Liver (tissue), 9 donors: ENCODE measurements around the gene ZNF653. TPM values are rescaled to one million over a fixed set of nuclear protein-coding genes. Genes with fewer than 3 reads are reported as not detected.

Experiments used
- DNase-seq: peaks from one replicate; pipeline ENCODE4 v3.0.0-alpha.2; 2017; ENCODE audit warnings: low spot score
- H3K27ac ChIP-seq, 2 donors: one replicate each; pipeline ENCODE4 v1.7.0; 2013; ENCODE audit warnings: inconsistent platforms in 2 of 2, low read length in 2 of 2, control low read depth in 1 of 2, low read depth in 1 of 2, mild to moderate bottlenecking in 1 of 2
- H3K27me3 ChIP-seq, 4 donors: one replicate each; pipeline versions ENCODE4 v1.6.1 to v1.7.0; 2013; ENCODE audit warnings: low read length in 3 of 4, inconsistent platforms in 1 of 4, mild to moderate bottlenecking in 1 of 4, moderate library complexity in 1 of 4; ENCODE audit not compliant: control insufficient read depth in 4 of 4, insufficient read depth in 4 of 4
- H3K36me3 ChIP-seq, 4 donors: one replicate each; pipeline versions ENCODE4 v1.6.1 to v1.7.0; 2013; ENCODE audit warnings: low read length in 3 of 4, mild to moderate bottlenecking in 3 of 4, low read depth in 1 of 4, moderate library complexity in 1 of 4; ENCODE audit not compliant: control insufficient read depth in 4 of 4, insufficient read depth in 3 of 4
- H3K4me1 ChIP-seq, 4 donors: one replicate each; pipeline versions ENCODE4 v1.6.1 to v1.7.0; 2013; ENCODE audit warnings: low read length in 3 of 4, mild to moderate bottlenecking in 3 of 4, moderate library complexity in 1 of 4; ENCODE audit not compliant: control insufficient read depth in 4 of 4, insufficient read depth in 4 of 4
- H3K4me3 ChIP-seq, 3 donors: one replicate each; pipeline versions ENCODE4 v1.6.1 to v1.7.0; 2013; ENCODE audit warnings: low read length in 3 of 3, control low read depth in 1 of 3, low read depth in 1 of 3, mild to moderate bottlenecking in 1 of 3
- H3K9ac ChIP-seq, 2 donors: one replicate each; pipeline ENCODE4 v1.7.0; 2013; ENCODE audit warnings: low read length in 2 of 2, mild to moderate bottlenecking in 2 of 2, moderate library complexity in 2 of 2, control low read depth in 1 of 2, low read depth in 1 of 2
- H3K9me3 ChIP-seq, 4 donors: one replicate each; pipeline versions ENCODE4 v1.6.1 to v1.7.0; 2013; ENCODE audit warnings: low read length in 3 of 4; ENCODE audit not compliant: control insufficient read depth in 4 of 4
- ATF3 ChIP-seq: IDR thresholded peaks from 2 replicates; pipeline ENCODE4 v1.6.1; 2016; ENCODE audit warnings: antibody characterized with exemption
- CTCF ChIP-seq: fragments of 150-350 bp; IDR thresholded peaks from 2 replicates; pipeline ENCODE4 v1.5.1; 2017; ENCODE audit warnings: improper control_type of control experiment, low read depth, low read length; ENCODE audit not compliant: missing input control
- EGR1 ChIP-seq, 2 donors: IDR thresholded peaks; 2 replicates each; pipeline ENCODE4 v1.6.1; 2016 to 2018; ENCODE audit warnings: antibody characterized with exemption in 2 of 2, low read depth in 2 of 2
- FOXA1 ChIP-seq: IDR thresholded peaks from 2 replicates; pipeline ENCODE4 v1.6.1; 2016; ENCODE audit warnings: antibody characterized with exemption
- FOXA2 ChIP-seq: IDR thresholded peaks from 2 replicates; pipeline ENCODE4 v1.6.1; 2016; ENCODE audit warnings: antibody characterized with exemption
- GABPA ChIP-seq, 2 donors: IDR thresholded peaks in 1 of 2; conservative IDR thresholded peaks in 1 of 2; 2 replicates each; pipeline ENCODE4 v1.6.1; 2016; ENCODE audit warnings: antibody characterized with exemption in 2 of 2, mild to moderate bottlenecking in 1 of 2, moderate library complexity in 1 of 2
- HNF4A ChIP-seq, 2 donors: conservative IDR thresholded peaks; 2 replicates each; pipeline ENCODE4 v1.6.1; 2016; ENCODE audit warnings: antibody characterized with exemption in 2 of 2, mild to moderate bottlenecking in 2 of 2
- HNF4G ChIP-seq: IDR thresholded peaks from 2 replicates; pipeline ENCODE4 v1.6.1; 2016; ENCODE audit warnings: antibody characterized with exemption
- JUND ChIP-seq, 2 donors: IDR thresholded peaks; 2 replicates each; pipeline ENCODE4 v1.6.1; 2016; ENCODE audit warnings: antibody characterized with exemption in 2 of 2
- MAX ChIP-seq: IDR thresholded peaks from 2 replicates; pipeline ENCODE4 v1.6.1; 2016; ENCODE audit warnings: antibody characterized with exemption
- NR2F2 ChIP-seq: IDR thresholded peaks from 2 replicates; pipeline ENCODE4 v1.6.1; 2016; ENCODE audit warnings: antibody characterized with exemption
- RAD21 ChIP-seq, 2 donors: IDR thresholded peaks; 2 replicates each; pipeline ENCODE4 v1.6.1; 2016; ENCODE audit warnings: antibody characterized with exemption in 2 of 2, mild to moderate bottlenecking in 2 of 2
- REST ChIP-seq: IDR thresholded peaks from 2 replicates; pipeline ENCODE4 v1.6.1; 2016; ENCODE audit warnings: antibody characterized with exemption, mild to moderate bottlenecking
- RXRA ChIP-seq, 2 donors: IDR thresholded peaks; 2 replicates each; pipeline ENCODE4 v1.6.1; 2017 to 2018; ENCODE audit warnings: antibody characterized with exemption in 2 of 2, mild to moderate bottlenecking in 1 of 2
- SP1 ChIP-seq: IDR thresholded peaks from 2 replicates; pipeline ENCODE4 v1.6.1; 2018; ENCODE audit warnings: antibody characterized with exemption, mild to moderate bottlenecking
- TAF1 ChIP-seq: conservative IDR thresholded peaks from 2 replicates; pipeline ENCODE4 v1.6.1; 2016; ENCODE audit warnings: antibody characterized with exemption, mild to moderate bottlenecking
- YY1 ChIP-seq: IDR thresholded peaks from 2 replicates; pipeline ENCODE4 v1.6.1; 2016; ENCODE audit warnings: antibody characterized with exemption, mild to moderate bottlenecking
- ZBTB33 ChIP-seq: IDR thresholded peaks from 2 replicates; pipeline ENCODE4 v1.6.1; 2016; ENCODE audit warnings: antibody characterized with exemption
- WGBS: extraction: QIAGEN DNeasy Blood & Tissue Kit; methylation state at CpG from one replicate; pipeline ENCODE4 v1.1.7; 2013; 5-methylcytosine and 5-hydroxymethylcytosine counted together
- polyA plus RNA-seq, 2 donors: library from polyadenylated mRNA; stranded (reverse) in 1 of 2; unstranded in 1 of 2; fragments of 200-250 nt in 1 of 2; fragments of >200 nt in 1 of 2; fragmentation: Nextera tagmentation in 1 of 2; extraction: Ambion mirVana in 1 of 2; gene quantifications; one replicate each; pipeline versions ENCODE4 v1.2.1 to v1.2.3, GENCODE V29; 2013 to 2015
- total RNA-seq, 2 donors: library from RNA; depleted of rRNA; stranded (reverse); fragments of >200 nt; gene quantifications; one replicate each; pipeline ENCODE4 v1.2.3, GENCODE V29; 2014
- donor health status: healthy.
- donor health status: healthy.
- donor health status: healthy.
- donor health status: healthy.
- donor health status: healthy.

Gene ZNF653
- total and polyA plus RNA-seq, 4 donors, result 1.3 to 4.6 (median 3.1) TPM

GRCh38 chr19:11485245-11485837 is 20.3 kb downstream of the ZNF653 start:
- 47% methylated on average over 13 of the region's 13 CpGs for WGBS

More at GRCh38 chr19:11485245-11485837, 20.3 kb downstream of the ZNF653 start:
- TF ChIP-seq RXRA (IDR thresholded peaks at IDR 0.05), result peak; percentile 89 to 92
- peak in 1 of 2 donors; percentile 45 for TF ChIP-seq JUND (IDR thresholded peaks at IDR 0.05)
- TF ChIP-seq HNF4G, result peak; percentile 37
- no peak for TF ChIP-seq ATF3
- no peak for TF ChIP-seq ZBTB33
- no peak for TF ChIP-seq NR2F2
- TF ChIP-seq EGR1 (IDR thresholded peaks at IDR 0.05; ENCODE audit: low read depth in 2 of 2), result no peak
- TF ChIP-seq YY1, result peak; percentile 70
- TF ChIP-seq CTCF, result no peak
- peak; percentile 84 for TF ChIP-seq SP1
- peak; percentile 36 to 38 for TF ChIP-seq RAD21 (IDR thresholded peaks at IDR 0.05)
- TF ChIP-seq REST, result peak; percentile 44
- peak; percentile 76 to 83 for TF ChIP-seq HNF4A (conservative IDR thresholded peaks at IDR 0.05)
- TF ChIP-seq FOXA1, result peak; percentile 63
- TF ChIP-seq GABPA (IDR thresholded peaks at IDR 0.05 in 1 of 2, conservative IDR thresholded peaks at IDR 0.05 in 1 of 2), result peak in 1 of 2 donors; percentile 66
- TF ChIP-seq TAF1, result no peak
- TF ChIP-seq FOXA2, result peak; percentile 75
- TF ChIP-seq MAX, result peak; percentile 80
- peaks cover 0 to 3% (median 0%) of the 10 kb centered on the region in 4 donors for H3K27me3 ChIP-seq
- no peak overlapping the region for H3K4me3 ChIP-seq
- H3K9me3 ChIP-seq, result no peaks in the 10 kb centered on the region
- H3K4me1 ChIP-seq, result peaks cover 11 to 26% (median 19%) of the 10 kb centered on the region in 4 donors
- H3K27ac ChIP-seq, result peak overlapping the region; percentile 69 to 78
- H3K9ac ChIP-seq, result no peak overlapping the region
- H3K36me3 ChIP-seq, result peaks cover 0 to 5% (median 0%) of the 10 kb centered on the region in 4 donors
- no peak for DNase-seq
